ENCODE measurements around the gene CKB.

Gene CKB

GRCh38 chr14:103483600-103483999 is 39.0 kb downstream of the CKB start:
- DNase-seq: no peak

GRCh38 chr14:103480595-103480994 is 42.0 kb downstream of the CKB start:
- peak; percentile 32 for DNase-seq

- no peak for DNase-seq
Observed at GRCh38 chr14:103476631-103477030, 46.0 kb downstream of the CKB start.

- DNase-seq: no peak
Observed at GRCh38 chr14:103476065-103476464, 46.6 kb downstream of the CKB start.

GRCh38 chr14:103474893-103475292 is 47.7 kb downstream of the CKB start:
- DNase-seq: no peak

- DNase-seq: no peak
Observed at GRCh38 chr14:103472939-103473338, 49.7 kb downstream of the CKB start.
